Measurements from ENCODE around the gene ZNF25. TPM values are rescaled to one million over a fixed set of nuclear protein-coding genes. Genes with fewer than 3 reads are reported as not detected.

The ZNF25 gene
- total and polyA plus RNA-seq, 4 donors, result 0.93 to 2.8 (median 1.7) TPM

GRCh38 chr10:37965006-37965405 lies 11.4 kb downstream of the ZNF25 start:
- H3K27me3 ChIP-seq (ENCODE audit: control insufficient read depth in 4 of 4, insufficient read depth in 4 of 4, low read length in 3 of 4), result no peaks in the 10 kb centered on the region
- H3K27ac ChIP-seq (ENCODE audit: low read depth in 1 of 2, low read length in 2 of 2), result no peak overlapping the region
- H3K4me1 ChIP-seq (ENCODE audit: control insufficient read depth in 4 of 4, insufficient read depth in 4 of 4, low read length in 3 of 4), result no peaks in the 10 kb centered on the region
- H3K36me3 ChIP-seq (ENCODE audit: control insufficient read depth in 4 of 4, insufficient read depth in 3 of 4, low read depth in 1 of 4, low read length in 3 of 4), result peaks cover 3 to 13% (median 11%) of the 10 kb centered on the region in 4 donors
- no peak overlapping the region for H3K9ac ChIP-seq (ENCODE audit: low read depth in 1 of 2, low read length in 2 of 2)
- TF ChIP-seq JUND (IDR thresholded peaks at IDR 0.05) (no peak), GABPA (IDR thresholded peaks at IDR 0.05 in 1 of 2, conservative IDR thresholded peaks at IDR 0.05 in 1 of 2) (no peak), FOXA1 (IDR thresholded peaks at IDR 0.05) (no peak), FOXA2 (IDR thresholded peaks at IDR 0.05) (no peak), NR2F2 (IDR thresholded peaks at IDR 0.05) (no peak), EGR1 (IDR thresholded peaks at IDR 0.05; ENCODE audit: low read depth in 2 of 2) (no peak), HNF4A (conservative IDR thresholded peaks at IDR 0.05) (no peak)
- peaks cover 0 to 21% (median 8%) of the 10 kb centered on the region in 4 donors for H3K9me3 ChIP-seq (ENCODE audit: control insufficient read depth in 4 of 4, low read length in 3 of 4)
- no peak for DNase-seq (ENCODE audit: low spot score)
- no peak overlapping the region for H3K4me3 ChIP-seq (ENCODE audit: low read depth in 1 of 3, low read length in 3 of 3)

- Histone ChIP-seq H3K9ac (ENCODE audit: low read depth in 1 of 2, low read length in 2 of 2) (no peak overlapping the region), H3K27me3 (ENCODE audit: control insufficient read depth in 4 of 4, insufficient read depth in 4 of 4, low read length in 3 of 4) (no peaks in the 10 kb centered on the region), H3K9me3 (ENCODE audit: control insufficient read depth in 4 of 4, low read length in 3 of 4) (peaks cover 0 to 11% (median 7%) of the 10 kb centered on the region in 4 donors), H3K36me3 (ENCODE audit: control insufficient read depth in 4 of 4, insufficient read depth in 3 of 4, low read depth in 1 of 4, low read length in 3 of 4) (peaks cover 1 to 20% (median 13%) of the 10 kb centered on the region in 4 donors), H3K4me3 (ENCODE audit: low read depth in 1 of 3, low read length in 3 of 3) (no peak overlapping the region), H3K27ac (ENCODE audit: low read depth in 1 of 2, low read length in 2 of 2) (no peak overlapping the region), H3K4me1 (ENCODE audit: control insufficient read depth in 4 of 4, insufficient read depth in 4 of 4, low read length in 3 of 4) (no peaks in the 10 kb centered on the region)
- WGBS, result 94% methylated on average over 2 of the region's 2 CpGs
- no peak for TF ChIP-seq CTCF (IDR thresholded peaks at IDR 0.05; ENCODE audit: low read depth, low read length, missing input control)
- TF ChIP-seq FOXA2 (IDR thresholded peaks at IDR 0.05), result no peak
- TF ChIP-seq HNF4G (IDR thresholded peaks at IDR 0.05), result no peak
- no peak for TF ChIP-seq ATF3 (IDR thresholded peaks at IDR 0.05)
- TF ChIP-seq ZBTB33 (IDR thresholded peaks at IDR 0.05), result no peak
- TF ChIP-seq RAD21 (IDR thresholded peaks at IDR 0.05), result no peak
- TF ChIP-seq TAF1 (conservative IDR thresholded peaks at IDR 0.05), result no peak
- TF ChIP-seq YY1 (IDR thresholded peaks at IDR 0.05), result no peak
- no peak for TF ChIP-seq FOXA1 (IDR thresholded peaks at IDR 0.05)
- TF ChIP-seq HNF4A (conservative IDR thresholded peaks at IDR 0.05), result no peak
- TF ChIP-seq MAX (IDR thresholded peaks at IDR 0.05), result no peak
- no peak for TF ChIP-seq SP1 (IDR thresholded peaks at IDR 0.05)
- TF ChIP-seq EGR1 (IDR thresholded peaks at IDR 0.05; ENCODE audit: low read depth in 2 of 2), result no peak
- TF ChIP-seq GABPA (IDR thresholded peaks at IDR 0.05 in 1 of 2, conservative IDR thresholded peaks at IDR 0.05 in 1 of 2), result no peak
- no peak for DNase-seq (ENCODE audit: low spot score)
These were observed 15.8 kb downstream of the ZNF25 start for GRCh38 chr10:37960591-37961137.

All from liver (tissue), 9 donors.